Measurements from ENCODE around the gene GPATCH2. TPM values are rescaled to one million over a fixed set of nuclear protein-coding genes. Genes with fewer than 3 reads are reported as not detected.

GPATCH2 gene
- polyA plus RNA-seq (ENCODE audit: insufficient read length): 29.2 TPM
- long read RNA-seq, donor 1, full-length matches to known transcripts: 3 of 25 reads
- long read RNA-seq, donor 1, partial matches to known transcripts: 22 of 25 reads
- long read RNA-seq, donor 1, other reads (novel, unspliced or antisense): 0 of 25 reads
- long read RNA-seq, donor 2, partial matches to known transcripts: 0 of 2 reads
- long read RNA-seq, donor 2, other reads (novel, unspliced or antisense): 0 of 2 reads
- long read RNA-seq, donor 3, full-length matches to known transcripts: 7 of 15 reads
- long read RNA-seq, donor 3, partial matches to known transcripts: 8 of 15 reads
- long read RNA-seq, donor 3, other reads (novel, unspliced or antisense): 0 of 15 reads
- long read RNA-seq, donor 4: 0 reads
- long read RNA-seq, donor 5, full-length matches to known transcripts: 8 of 30 reads
- long read RNA-seq, donor 5, partial matches to known transcripts: 22 of 30 reads
- long read RNA-seq, donor 5, other reads (novel, unspliced or antisense): 0 of 30 reads
- long read RNA-seq, donor 6, full-length matches to known transcripts: 2 of 7 reads
- long read RNA-seq, donor 6, partial matches to known transcripts: 5 of 7 reads
- long read RNA-seq, donor 6, other reads (novel, unspliced or antisense): 0 of 7 reads
- long read RNA-seq, donor 7, partial matches to known transcripts: 9 of 11 reads
- long read RNA-seq, donor 7, other reads (novel, unspliced or antisense): 0 of 11 reads
- long read RNA-seq, donor 8, partial matches to known transcripts: 0 of 2 reads
- long read RNA-seq, donor 8, other reads (novel, unspliced or antisense): 0 of 2 reads

GRCh38 chr1:217630711-217631591 is at the start of gene GPATCH2, which contains the start of gene SPATA17:
TSS of gene GPATCH2 (minus strand) at chr1:217631090. CDS start at chr1:217630971, 119 bp downstream.
TSS of gene SPATA17 (plus strand) at chr1:217631344. CDS start at chr1:217631379, 35 bp downstream.
- DNase-seq: peak; percentile 94

GRCh38 chr1:217674028-217674729 is 43.3 kb upstream of the GPATCH2 start:
- DNase-seq: no peak

- DNase-seq: no peak
Observed at GRCh38 chr1:217673387-217673786, 42.5 kb upstream of the GPATCH2 start.

- no peak for DNase-seq
Observed at GRCh38 chr1:217668351-217668940, 37.6 kb upstream of the GPATCH2 start.

- no peak for DNase-seq
Observed at GRCh38 chr1:217661407-217661806, 30.5 kb upstream of the GPATCH2 start.

- DNase-seq: peak; percentile 1
Observed at GRCh38 chr1:217660353-217661062, 29.6 kb upstream of the GPATCH2 start.

GRCh38 chr1:217650674-217651073 is 19.8 kb upstream of the GPATCH2 start:
- no peak for DNase-seq

GRCh38 chr1:217647791-217648190 is 16.9 kb upstream of the GPATCH2 start:
- no peak for DNase-seq

GRCh38 chr1:217642455-217642854 is 11.6 kb upstream of the GPATCH2 start:
- no peak for DNase-seq

- DNase-seq: no peak
Observed at GRCh38 chr1:217627431-217627830, 3.5 kb downstream of the GPATCH2 start.

GRCh38 chr1:217626321-217626720 is 4.6 kb downstream of the GPATCH2 start:
- no peak for DNase-seq

- no peak for DNase-seq
Observed at GRCh38 chr1:217622042-217622441, 8.8 kb downstream of the GPATCH2 start.

- DNase-seq: no peak
Observed at GRCh38 chr1:217620814-217621213, 10.1 kb downstream of the GPATCH2 start.

GRCh38 chr1:217617126-217617525 is 13.8 kb downstream of the GPATCH2 start:
- no peak for DNase-seq

- DNase-seq: no peak
Observed at GRCh38 chr1:217614200-217614712, 16.6 kb downstream of the GPATCH2 start.

GRCh38 chr1:217605390-217605789 is 25.5 kb downstream of the GPATCH2 start:
- no peak for DNase-seq

- DNase-seq: no peak
Observed at GRCh38 chr1:217602380-217602779, 28.5 kb downstream of the GPATCH2 start.

- DNase-seq: no peak
Observed at GRCh38 chr1:217599154-217599553, 31.7 kb downstream of the GPATCH2 start.

- DNase-seq: no peak
Observed at GRCh38 chr1:217590598-217590997, 40.3 kb downstream of the GPATCH2 start.

GRCh38 chr1:217586586-217586985 is 44.3 kb downstream of the GPATCH2 start:
- no peak for DNase-seq
